Stimulated activated CD8-positive, alpha-beta memory T cell treated with anti-CD3 and anti-CD28 coated beads, Interleukin-2, amount 100 ng/mL, for 48 hours (primary cell): ENCODE results near the gene CSF2RB.

Experiments used
- DNase-seq, 2 donors: peaks; one replicate each; pipeline ENCODE4 v3.0.0-alpha.2; 2020; ENCODE audit warnings: low read depth in 2 of 2

The CSF2RB gene

DNA sequence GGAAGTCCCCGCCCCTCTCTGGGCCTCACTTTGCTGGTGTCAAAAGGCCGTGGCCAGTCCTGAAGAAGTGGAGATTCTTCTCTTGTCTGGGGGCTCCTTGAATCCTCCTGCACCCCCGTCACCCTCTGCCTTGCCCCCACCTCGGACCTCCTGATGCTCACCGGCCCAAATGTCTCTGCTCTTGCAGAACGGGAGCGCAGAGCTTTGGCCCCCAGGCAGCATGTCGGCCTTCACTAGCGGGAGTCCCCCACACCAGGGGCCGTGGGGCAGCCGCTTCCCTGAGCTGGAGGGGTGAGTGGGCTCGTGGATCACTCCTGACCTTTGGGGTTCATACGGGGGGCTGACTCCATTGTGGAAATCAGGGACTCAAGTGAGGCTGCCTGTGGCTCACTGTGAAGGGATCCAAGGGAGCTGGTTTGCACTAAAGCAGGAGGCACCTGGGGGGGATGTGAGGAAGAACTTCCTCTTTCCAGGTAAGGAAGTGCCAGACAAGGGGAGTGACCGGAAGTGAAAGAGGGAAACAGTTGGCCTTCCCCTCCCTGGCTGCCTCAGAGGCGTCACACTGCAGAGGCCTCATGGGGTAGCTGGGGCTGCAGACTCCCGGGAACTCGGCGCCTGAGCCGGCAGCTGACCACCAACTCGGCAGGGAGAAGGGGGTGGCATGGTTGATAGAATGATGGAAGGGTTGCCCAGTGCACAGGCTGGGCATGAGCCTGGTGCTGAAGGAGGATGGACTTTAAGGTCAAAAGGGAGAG, 23.1 kb downstream of the CSF2RB start:
- no peak for DNase-seq

- DNase-seq = no peak
Observed at GRCh38 chr22:36937319-36938027, 24.0 kb downstream of the CSF2RB start.

DNA sequence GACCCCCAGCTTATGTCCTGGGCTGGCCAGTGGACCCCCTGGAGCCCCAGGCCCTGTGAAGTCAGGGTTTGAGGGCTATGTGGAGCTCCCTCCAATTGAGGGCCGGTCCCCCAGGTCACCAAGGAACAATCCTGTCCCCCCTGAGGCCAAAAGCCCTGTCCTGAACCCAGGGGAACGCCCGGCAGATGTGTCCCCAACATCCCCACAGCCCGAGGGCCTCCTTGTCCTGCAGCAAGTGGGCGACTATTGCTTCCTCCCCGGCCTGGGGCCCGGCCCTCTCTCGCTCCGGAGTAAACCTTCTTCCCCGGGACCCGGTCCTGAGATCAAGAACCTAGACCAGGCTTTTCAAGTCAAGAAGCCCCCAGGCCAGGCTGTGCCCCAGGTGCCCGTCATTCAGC, 24.6 kb downstream of the CSF2RB start:
- no peak for DNase-seq

- DNase-seq = no peak
Observed at GRCh38 chr22:36938886-36939285, 25.5 kb downstream of the CSF2RB start.

DNA sequence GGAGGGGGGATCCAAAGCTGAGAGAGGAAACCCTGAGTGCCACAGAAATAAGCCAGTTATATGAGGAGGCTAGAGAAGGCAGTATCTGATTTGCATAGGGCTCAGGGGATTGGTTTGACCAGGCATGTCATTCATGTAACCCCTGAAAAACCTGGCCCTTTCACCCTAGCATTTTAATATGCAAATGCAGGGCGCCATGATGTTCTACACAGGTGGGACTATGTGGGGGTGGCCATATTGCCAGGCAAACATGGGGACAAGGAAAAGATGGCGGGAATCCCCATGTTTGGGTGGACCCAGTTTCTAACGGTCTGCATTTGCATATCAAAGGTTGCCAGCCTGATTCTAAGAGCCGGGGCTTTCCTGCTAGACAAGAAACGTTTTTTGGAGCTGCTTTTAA, 27.2 kb downstream of the CSF2RB start:
- no peak for DNase-seq

DNA sequence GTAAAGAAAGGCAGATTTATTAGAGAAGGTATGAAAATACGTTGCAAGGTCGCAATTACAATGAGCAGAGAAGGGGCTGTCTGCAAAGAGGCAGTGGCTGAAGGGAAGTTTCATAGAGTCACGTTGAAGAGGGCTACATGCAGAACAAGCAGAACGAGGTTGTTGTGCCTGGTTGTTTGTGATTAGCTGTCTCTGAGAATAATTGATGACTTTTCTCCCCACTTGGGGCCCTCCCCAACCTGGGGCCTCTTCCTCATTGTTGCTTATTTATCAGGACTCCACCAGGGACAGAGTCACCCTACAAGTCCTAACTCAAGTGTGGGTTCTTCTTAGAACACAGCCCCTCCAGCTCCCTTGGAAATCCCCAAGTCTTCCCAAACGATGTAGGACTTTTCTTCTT, 29.1 kb downstream of the CSF2RB start:
- no peak for DNase-seq

- DNase-seq = no peak
Observed at GRCh38 chr22:36946421-36947158, 33.2 kb downstream of the CSF2RB start.

GRCh38 chr22:36948273-36949225, 35.1 kb downstream of the CSF2RB start:
- no peak for DNase-seq

DNA sequence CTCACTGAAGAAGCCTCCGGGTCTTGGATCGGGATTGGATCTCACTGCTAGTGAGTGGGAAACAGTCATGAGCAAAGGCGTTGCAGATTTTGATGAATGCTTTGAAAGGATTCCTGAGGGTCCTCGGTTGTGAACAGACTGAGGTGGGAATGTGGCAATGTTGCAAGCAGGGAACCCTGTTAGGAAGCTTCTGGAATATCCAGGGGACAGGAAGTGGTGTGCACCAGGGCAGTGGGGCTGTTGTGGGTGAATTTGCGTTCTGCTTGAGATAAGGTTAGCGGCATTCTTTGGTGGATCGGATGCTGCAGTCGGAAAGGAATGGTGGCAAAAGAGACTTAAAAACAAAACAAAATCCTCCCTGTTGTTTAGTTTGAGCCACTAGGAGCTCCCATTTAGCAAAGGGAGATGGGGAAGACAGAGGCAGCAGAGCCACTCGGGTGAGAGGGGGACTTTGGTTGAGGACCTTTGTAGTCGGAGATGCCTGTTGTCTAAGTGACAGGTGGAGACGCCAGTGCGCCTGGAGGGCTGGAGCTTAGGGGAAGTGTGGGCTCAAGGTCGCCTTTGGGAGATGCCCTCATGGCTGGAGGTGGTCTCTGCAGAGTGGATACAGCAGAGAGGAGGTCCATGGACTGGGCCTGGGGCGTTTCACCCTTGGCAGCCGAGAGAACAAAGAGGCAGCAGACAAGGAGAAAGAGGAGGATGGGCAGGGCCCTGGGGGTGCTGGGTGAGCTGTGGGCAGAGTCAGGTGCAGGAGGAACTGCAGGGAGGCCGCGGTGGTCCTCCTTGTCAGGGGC, 37.6 kb downstream of the CSF2RB start:
- DNase-seq = no peak

- no peak for DNase-seq
Observed at GRCh38 chr22:36951746-36952145, 38.3 kb downstream of the CSF2RB start.

DNA sequence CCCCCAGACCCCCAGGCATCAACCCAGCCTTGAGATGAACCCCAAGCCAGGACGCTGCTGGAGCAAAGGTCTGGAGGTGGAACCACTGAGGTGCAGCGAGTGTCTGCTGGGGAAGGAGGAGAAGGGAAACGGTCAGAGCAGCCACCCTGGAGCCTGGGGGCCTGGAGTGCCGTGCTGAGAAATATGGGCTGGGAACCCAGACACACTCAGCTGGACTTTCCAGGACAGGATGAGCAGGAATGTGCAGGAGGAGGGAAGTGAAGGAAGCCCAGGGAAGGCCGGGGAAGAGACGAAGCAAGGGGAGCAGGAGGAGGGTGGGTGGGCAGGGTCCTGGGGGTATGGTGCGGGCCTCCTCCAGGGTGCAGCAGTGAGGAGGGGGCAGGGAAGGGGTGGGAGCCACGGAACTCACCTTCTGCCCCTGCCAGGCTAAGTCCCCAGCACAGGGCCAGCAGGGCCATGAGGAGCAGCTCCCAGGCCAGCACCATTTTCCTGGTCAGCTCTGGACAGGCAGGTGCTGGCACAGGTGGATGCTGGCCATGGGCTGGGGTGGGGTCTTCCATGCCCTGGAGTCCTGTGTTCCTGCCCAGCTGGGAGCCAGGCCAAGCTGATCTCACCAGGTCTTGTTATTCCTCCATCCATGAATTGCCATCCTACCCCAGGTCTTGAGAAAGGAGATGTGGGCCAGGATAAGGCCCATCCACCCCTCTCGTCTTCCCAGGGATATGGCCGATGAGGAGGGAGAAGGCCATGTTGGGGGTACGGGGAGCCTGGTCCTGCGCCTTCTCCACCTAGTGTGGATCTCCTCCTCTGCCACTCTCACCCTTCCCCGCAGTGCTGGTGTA, 40.0 kb downstream of the CSF2RB start:
- DNase-seq = no peak

GRCh38 chr22:36954251-36955014, 41.0 kb downstream of the CSF2RB start:
- DNase-seq = no peak

DNA sequence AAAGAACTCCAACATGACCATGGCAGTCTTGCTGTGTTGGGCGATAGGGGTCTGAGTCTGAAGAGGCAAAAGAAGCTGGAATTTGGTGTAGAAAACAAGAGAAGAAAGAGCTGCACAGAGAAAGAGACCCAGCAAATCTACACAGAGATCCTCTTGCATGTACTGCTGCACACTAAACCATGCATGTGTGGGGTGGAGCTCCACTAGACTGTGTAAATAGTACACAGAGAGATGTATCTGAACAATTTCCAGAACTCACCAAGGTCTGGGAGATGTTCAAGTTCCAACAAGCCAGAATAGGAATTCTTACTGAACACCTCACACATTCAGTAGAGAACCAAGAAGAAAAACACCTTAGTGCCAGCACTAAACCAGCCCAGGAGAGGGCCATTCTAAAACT, 42.3 kb downstream of the CSF2RB start:
- DNase-seq = no peak

DNA sequence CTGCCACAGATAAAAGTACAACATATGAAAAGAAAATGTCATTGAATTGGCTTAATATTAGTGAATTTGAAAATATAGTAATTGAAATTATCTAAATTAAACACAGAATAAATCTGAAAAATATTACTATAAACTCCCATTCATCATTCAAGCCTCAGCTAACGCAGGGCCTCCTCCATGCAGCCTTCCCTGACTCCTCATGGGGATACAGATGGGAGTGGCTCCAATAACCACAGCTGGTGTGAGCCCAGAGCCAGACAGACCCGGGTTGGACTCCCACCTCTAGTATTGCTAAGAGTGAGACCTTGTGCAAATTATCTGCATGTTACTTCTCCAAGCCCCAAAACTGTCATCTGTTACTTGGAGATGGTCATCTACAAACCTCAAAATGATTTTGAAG, 44.9 kb downstream of the CSF2RB start:
- DNase-seq = no peak

DNA sequence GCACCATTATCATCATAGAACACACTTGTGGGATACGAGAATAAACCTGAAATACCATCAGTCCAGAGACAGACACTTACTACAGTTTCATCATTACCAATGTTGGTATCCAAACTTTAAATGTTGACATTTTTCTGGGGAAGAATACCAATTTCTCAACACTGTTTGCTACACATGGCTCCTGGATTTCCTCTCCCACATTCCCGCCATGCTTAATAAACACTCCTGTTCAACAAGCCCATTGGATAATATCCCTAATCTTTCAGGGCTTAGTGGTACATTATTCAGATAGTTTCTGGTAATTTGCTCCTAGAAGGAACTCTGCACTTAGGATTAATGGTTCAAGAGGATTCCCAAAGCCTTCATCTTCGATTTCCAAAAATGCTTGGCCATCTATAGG, 48.2 kb downstream of the CSF2RB start:
- DNase-seq = no peak

- no peak for DNase-seq
Observed at GRCh38 chr22:36963302-36963701, 49.9 kb downstream of the CSF2RB start.

- no peak for DNase-seq
Observed at GRCh38 chr22:36964106-36964505, 50.7 kb downstream of the CSF2RB start.

DNA sequence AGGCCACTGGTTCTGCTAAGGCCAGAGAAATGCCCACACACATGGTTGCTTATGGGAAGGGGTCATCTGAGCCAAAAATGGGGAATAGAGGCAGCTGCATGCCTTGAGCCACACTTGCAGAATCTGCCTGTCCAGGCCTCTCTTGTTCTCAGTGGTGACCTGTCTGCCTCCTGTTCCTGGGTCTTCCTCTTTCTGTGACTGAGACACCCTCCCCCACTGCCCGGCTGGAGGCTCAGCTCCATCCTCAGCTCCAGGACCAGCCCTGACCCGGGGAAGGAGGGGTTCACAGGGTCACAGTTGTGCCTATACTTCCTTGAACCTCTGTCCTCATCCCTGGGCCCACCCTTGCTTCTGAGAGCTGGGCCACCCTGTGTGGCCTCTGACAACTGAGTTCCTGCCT, 52.3 kb downstream of the CSF2RB start:
- no peak for DNase-seq
